PC-3 (cell line): ENCODE results near the gene EXD3. TPM values are rescaled to one million over a fixed set of nuclear protein-coding genes. Genes with fewer than 3 reads are reported as not detected.

Experiments used
- ATAC-seq: fragments of 200-7000 bp; cut with Tn5 transposase; 2 replicates; pipeline ENCODE4 v1.9.1; 2020; ENCODE audit warnings: mild to moderate bottlenecking, moderate library complexity
- BruUV-seq: library from RNA; stranded (reverse); fragments of 400-500 nt; replicated peaks from 2 replicates; lab custom pipeline; 2021; lab: Mats Ljungman, UMichigan
- CTCF ChIA-PET: fragments of 300-600 bp; sonication (Branson Sonifier 250); formaldehyde crosslinking; loops from one replicate; lab custom pipeline; 2022; ENCODE audit warnings: antibody characterized with exemption; lab: Charles Lee
- POLR2A ChIA-PET: fragments of 300-600 bp; sonication (Branson Sonifier 250); formaldehyde crosslinking; loops from one replicate; lab custom pipeline; 2022; ENCODE audit warnings: antibody characterized with exemption; ENCODE audit not compliant: unreplicated experiment; lab: Charles Lee
- DNase-seq: peaks from one replicate; pipeline ENCODE4 v3.0.0-alpha.2; 2015
- H2AFZ ChIP-seq: fragments of 300-600 bp; sonication (generic); 2 replicates; pipeline ENCODE4 v1.6.0; 2016; ENCODE audit warnings: antibody characterized with exemption, low read length
- H3F3A ChIP-seq: fragments of 300-600 bp; sonication (generic); one replicate; pipeline ENCODE4 v1.6.0; 2017; ENCODE audit warnings: antibody characterized with exemption, low read length, control low read depth, mild to moderate bottlenecking; ENCODE audit not compliant: unreplicated experiment
- H3K27ac ChIP-seq: fragments of 300-600 bp; sonication (generic); 2 replicates; pipeline ENCODE4 v1.5.1; 2016; ENCODE audit warnings: mild to moderate bottlenecking, low read length
- H3K27me3 ChIP-seq: fragments of 300-600 bp; sonication (generic); 2 replicates; pipeline ENCODE4 v1.6.1; 2016; ENCODE audit warnings: low read length, mixed read lengths
- H3K36me3 ChIP-seq: fragments of 300-600 bp; sonication (generic); 2 replicates; pipeline ENCODE4 v1.6.1; 2016; ENCODE audit warnings: low read depth, mixed run types, low read length, mixed read lengths
- H3K4me1 ChIP-seq: fragments of 300-600 bp; sonication (generic); 2 replicates; pipeline ENCODE4 v1.5.1; 2016; ENCODE audit warnings: low read length; ENCODE audit not compliant: insufficient read depth
- H3K4me2 ChIP-seq: fragments of 300-600 bp; sonication (generic); 2 replicates; pipeline ENCODE4 v1.6.0; 2016; ENCODE audit warnings: low read length
- H3K4me3 ChIP-seq: fragments of 300-600 bp; sonication (generic); 2 replicates; pipeline ENCODE4 v1.5.1; 2016; ENCODE audit warnings: mild to moderate bottlenecking, low read length, mixed read lengths
- H3K79me2 ChIP-seq: fragments of 300-600 bp; sonication (generic); 2 replicates; pipeline ENCODE4 v1.6.1; 2017; ENCODE audit warnings: low read length, mixed read lengths
- H3K9ac ChIP-seq: fragments of 300-600 bp; sonication (generic); 2 replicates; pipeline ENCODE4 v1.6.0; 2016; ENCODE audit warnings: mild to moderate bottlenecking, low read length
- H3K9me2 ChIP-seq: fragments of 300-600 bp; sonication (generic); replicated peaks from 2 replicates; pipeline ENCODE4 v1.6.1; 2016; ENCODE audit warnings: mixed run types, low read length, mixed read lengths
- H3K9me3 ChIP-seq: fragments of 300-600 bp; sonication (generic); 2 replicates; pipeline ENCODE4 v1.6.1; 2016; ENCODE audit warnings: low read length, mixed read lengths
- H4K20me1 ChIP-seq: fragments of 300-600 bp; sonication (generic); 2 replicates; pipeline ENCODE4 v1.6.1; 2016; ENCODE audit warnings: low read length, mixed read lengths
- EZH2 ChIP-seq: fragments of 300-600 bp; sonication (generic); IDR thresholded peaks from one replicate; pipeline ENCODE4 v1.6.1; 2017; ENCODE audit warnings: antibody characterized with exemption, mild to moderate bottlenecking, low read length; ENCODE audit not compliant: unreplicated experiment
- EZH2phosphoT487 ChIP-seq: fragments of 300-600 bp; sonication (generic); IDR thresholded peaks from 2 replicates; pipeline ENCODE4 v1.6.1; 2018; ENCODE audit warnings: mild to moderate bottlenecking, antibody characterized with exemption, low read length, borderline replicate concordance
- intact Hi-C: fragments of 100-400 bp; cut with micrococcal nuclease; formaldehyde crosslinking; loops from 2 replicates; pipeline ENCODE4 v1.9.0; 2023
- total RNA-seq: library from RNA; depleted of rRNA; stranded (reverse); fragments of >200 nt; gene quantifications from 2 replicates; pipeline ENCODE4 v1.2.3, GENCODE V29; 2014
- TF ChIP-seq, protein P1 (sequence below): fragments of 300-600 bp; sonication (generic); conservative IDR thresholded peaks from 2 replicates; pipeline ENCODE4 v1.5.1; 2017; ENCODE audit warnings: antibody characterized with exemption, low read depth, mild to moderate bottlenecking, low read length

EXD3 gene
- total RNA-seq, 1 experiment from 2014 or later, result 1.9 TPM

DNA sequence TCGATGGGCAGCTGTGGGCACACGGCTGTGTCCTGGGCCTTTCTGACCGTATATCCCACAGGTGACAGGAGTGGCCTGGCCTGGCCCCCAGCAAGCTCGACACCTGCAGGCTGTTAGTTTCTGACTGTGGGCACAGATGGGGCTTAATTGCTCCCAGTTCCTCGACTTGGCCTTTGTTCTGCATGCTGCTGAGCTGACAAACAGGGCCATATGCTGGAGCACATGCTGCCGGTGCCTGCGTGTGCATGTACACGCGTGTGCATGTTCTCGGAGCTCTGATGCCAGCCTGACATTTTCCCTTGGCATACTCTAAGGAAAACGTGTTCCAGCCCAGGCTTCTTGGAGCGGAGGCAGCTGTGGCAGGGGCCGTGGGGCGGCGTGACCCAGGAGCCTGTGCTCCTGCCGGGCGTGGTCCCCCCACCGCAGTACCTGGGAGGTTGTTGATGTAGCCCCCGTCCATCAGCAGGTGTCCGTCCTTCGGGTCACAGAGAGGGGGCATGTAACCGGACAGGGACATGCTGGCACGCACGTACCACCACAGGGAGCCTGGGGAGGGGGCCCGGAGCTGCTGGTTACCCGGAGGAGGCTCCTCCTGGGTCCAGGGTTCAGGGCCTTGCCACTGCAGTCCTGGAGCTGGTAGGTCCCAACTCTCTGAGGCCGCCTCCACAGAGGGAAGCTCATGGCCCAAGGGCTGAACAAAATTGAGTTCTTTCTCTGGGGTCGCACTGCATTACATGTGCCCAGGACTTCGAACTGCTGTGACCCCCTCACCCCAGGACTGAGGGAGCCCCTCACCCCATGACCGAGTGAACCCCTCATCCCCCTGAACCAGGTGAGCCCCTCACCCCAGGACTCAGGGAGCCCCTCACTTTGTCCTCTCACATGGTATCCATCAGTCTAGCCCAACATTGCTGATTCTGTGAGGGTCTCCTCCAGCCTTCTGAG, 40.3 kb upstream of the EXD3 start:
- BruUV-seq, result no TSS peak

DNA sequence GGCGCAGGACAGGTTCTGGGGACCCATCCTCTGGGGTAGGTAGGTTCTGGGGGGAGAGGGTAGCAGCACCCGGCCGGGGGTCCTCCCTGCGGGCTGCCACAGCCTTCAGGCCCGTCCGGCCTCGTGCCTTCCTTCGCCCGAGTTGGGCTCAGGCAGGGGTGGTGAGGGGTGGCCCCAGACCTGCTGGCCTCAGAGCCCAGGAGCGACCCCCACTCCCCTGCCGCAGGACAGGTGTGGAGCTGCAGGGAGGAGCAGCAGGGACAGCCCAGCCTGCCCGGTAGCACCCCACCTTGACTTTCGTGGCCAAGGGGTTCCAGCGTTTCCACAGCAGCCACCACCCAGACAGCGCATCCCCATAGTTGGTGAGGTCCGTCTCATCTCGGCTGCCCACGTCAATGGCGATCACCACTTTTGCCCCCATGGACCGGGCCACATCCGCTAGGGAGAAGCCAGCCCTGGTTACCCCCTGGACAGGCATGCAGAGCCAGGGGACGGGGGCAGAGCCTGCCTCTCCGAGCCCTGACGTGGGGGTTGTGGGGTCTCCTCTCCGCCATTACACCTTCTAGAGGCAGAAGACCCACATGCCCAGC, 39.5 kb upstream of the EXD3 start:
- Histone ChIP-seq H3F3A (no peaks in the 10 kb centered on the region), H3K4me1 (peaks cover 4% of the 10 kb centered on the region; the same call in 1 of the 2 replicates), H4K20me1 (no peaks in the 10 kb centered on the region), H3K9ac (no peak overlapping the region), H3K36me3 (no peaks in the 10 kb centered on the region), H3K79me2 (peaks cover 13% of the 10 kb centered on the region; the same call in 1 of the 2 replicates), H3K4me3 (no peak overlapping the region), H3K27me3 (no peaks in the 10 kb centered on the region), H3K27ac (no peak overlapping the region), H3K9me3 (no peaks in the 10 kb centered on the region), H3K9me2 (no peaks in the 10 kb centered on the region), H3K4me2 (no peak overlapping the region), H2AFZ (no peak overlapping the region)
- BruUV-seq, result no TSS peak
- DNase-seq, result no peak
- no peak for ATAC-seq
- TF ChIP-seq EZH2phosphoT487 (no peak), EZH2 (no peak)
- TF ChIP-seq, protein P1, sequence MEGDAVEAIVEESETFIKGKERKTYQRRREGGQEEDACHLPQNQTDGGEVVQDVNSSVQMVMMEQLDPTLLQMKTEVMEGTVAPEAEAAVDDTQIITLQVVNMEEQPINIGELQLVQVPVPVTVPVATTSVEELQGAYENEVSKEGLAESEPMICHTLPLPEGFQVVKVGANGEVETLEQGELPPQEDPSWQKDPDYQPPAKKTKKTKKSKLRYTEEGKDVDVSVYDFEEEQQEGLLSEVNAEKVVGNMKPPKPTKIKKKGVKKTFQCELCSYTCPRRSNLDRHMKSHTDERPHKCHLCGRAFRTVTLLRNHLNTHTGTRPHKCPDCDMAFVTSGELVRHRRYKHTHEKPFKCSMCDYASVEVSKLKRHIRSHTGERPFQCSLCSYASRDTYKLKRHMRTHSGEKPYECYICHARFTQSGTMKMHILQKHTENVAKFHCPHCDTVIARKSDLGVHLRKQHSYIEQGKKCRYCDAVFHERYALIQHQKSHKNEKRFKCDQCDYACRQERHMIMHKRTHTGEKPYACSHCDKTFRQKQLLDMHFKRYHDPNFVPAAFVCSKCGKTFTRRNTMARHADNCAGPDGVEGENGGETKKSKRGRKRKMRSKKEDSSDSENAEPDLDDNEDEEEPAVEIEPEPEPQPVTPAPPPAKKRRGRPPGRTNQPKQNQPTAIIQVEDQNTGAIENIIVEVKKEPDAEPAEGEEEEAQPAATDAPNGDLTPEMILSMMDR, result no peak
- ChIA-PET CTCF (no interaction called here), POLR2A (no interaction called here)
- intact Hi-C loops, result no loop called here

More for the DNA sequence above, 40.3 kb upstream of the EXD3 start:
- no peak overlapping the region for H2AFZ ChIP-seq
- TF ChIP-seq EZH2 (no peak), EZH2phosphoT487 (no peak)
- TF ChIP-seq, protein P1, result no peak
- no peaks in the 10 kb centered on the region for H3K27me3 ChIP-seq
- H3K9ac ChIP-seq, result no peak overlapping the region
- no peak overlapping the region for H3K27ac ChIP-seq
- no peaks in the 10 kb centered on the region for H3F3A ChIP-seq
- H3K79me2 ChIP-seq, result peaks cover 5% of the 10 kb centered on the region; the same call in 1 of the 2 replicates
- CTCF ChIA-PET, result no interaction called here
- H3K4me2 ChIP-seq, result no peak overlapping the region
- H3K36me3 ChIP-seq, result no peaks in the 10 kb centered on the region
- POLR2A ChIA-PET, result no interaction called here
- intact Hi-C loops, result no loop called here
- H3K9me2 ChIP-seq, result no peaks in the 10 kb centered on the region
- DNase-seq (no peak), ATAC-seq (no peak)
- no peak overlapping the region for H3K4me3 ChIP-seq
- H4K20me1 ChIP-seq, result no peaks in the 10 kb centered on the region
- peaks cover 4% of the 10 kb centered on the region; the same call in 1 of the 2 replicates for H3K4me1 ChIP-seq
- no peaks in the 10 kb centered on the region for H3K9me3 ChIP-seq
